IMR-90 (cell line): ENCODE results near the gene CCDC134. TPM values are rescaled to one million over a fixed set of nuclear protein-coding genes. Genes with fewer than 3 reads are reported as not detected.

Experiments used
- ATAC-seq: fragments of 200-7000 bp; cut with Tn5 transposase; 2 replicates; pipeline ENCODE4 v1.9.1; 2020; ENCODE audit warnings: low read depth, mild to moderate bottlenecking, moderate library complexity
- BruUV-seq: library from RNA; stranded (reverse); fragments of 400-500 nt; replicated peaks from 2 replicates; lab custom pipeline; 2021; lab: Mats Ljungman, UMichigan
- CTCF ChIA-PET: fragments of 300-600 bp; formaldehyde crosslinking; extraction: SDS; loops from one replicate; lab custom pipeline; 2021; ENCODE audit warnings: antibody characterized with exemption; lab: Yijun Ruan, JAX
- POLR2A ChIA-PET: fragments of 300-600 bp; sonication (Branson Sonifier 250); formaldehyde crosslinking; loops from one replicate; lab custom pipeline; 2022; ENCODE audit warnings: antibody characterized with exemption; ENCODE audit not compliant: unreplicated experiment; lab: Charles Lee
- DNase-seq: peaks from one replicate; pipeline ENCODE4 v3.0.0; 2013
- H2AFZ ChIP-seq: replicated peaks from 2 replicates; pipeline ENCODE3; 2013; ENCODE audit warnings: low read length, mild to moderate bottlenecking; ENCODE audit not compliant: poor library complexity
- H2AK5ac ChIP-seq: 2 replicates; pipeline ENCODE4 v1.6.1; 2013; ENCODE audit warnings: low read depth, low read length, inconsistent platforms
- H2AK9ac ChIP-seq: replicated peaks from 2 replicates; pipeline ENCODE3; 2013; ENCODE audit warnings: mild to moderate bottlenecking, low read depth, low read length, moderate library complexity; ENCODE audit not compliant: poor library complexity
- H2BK120ac ChIP-seq: 2 replicates; pipeline ENCODE4 v1.6.1; 2013; ENCODE audit warnings: low read depth, low read length, inconsistent platforms
- H2BK15ac ChIP-seq: 3 replicates; pipeline ENCODE4 v1.6.1; 2013; ENCODE audit warnings: low read depth, low read length, inconsistent platforms
- H2BK20ac ChIP-seq: 2 replicates; pipeline ENCODE4 v1.6.1; 2013; ENCODE audit warnings: low read depth, mild to moderate bottlenecking, inconsistent platforms, low read length, moderate library complexity
- H2BK5ac ChIP-seq: 2 replicates; pipeline ENCODE4 v1.6.1; 2013; ENCODE audit warnings: mild to moderate bottlenecking, low read depth, low read length, inconsistent platforms; ENCODE audit not compliant: poor library complexity, severe bottlenecking
- H3K14ac ChIP-seq: replicated peaks from 2 replicates; pipeline ENCODE4 v1.6.1; 2013; ENCODE audit warnings: low read depth, low read length, inconsistent platforms
- H3K18ac ChIP-seq: 2 replicates; pipeline ENCODE4 v1.6.1; 2013; ENCODE audit warnings: low read depth, low read length, control low read depth
- H3K23ac ChIP-seq: 2 replicates; pipeline ENCODE4 v1.6.1; 2013; ENCODE audit warnings: low read depth, low read length, inconsistent platforms
- H3K27ac ChIP-seq: 2 replicates; pipeline ENCODE4 v1.5.1; 2013; ENCODE audit warnings: mild to moderate bottlenecking, control low read depth, low read length; ENCODE audit not compliant: insufficient read depth
- H3K27me3 ChIP-seq: 2 replicates; pipeline ENCODE4 v1.6.1; 2013; ENCODE audit warnings: low read length; ENCODE audit not compliant: control insufficient read depth, insufficient read depth
- H3K36me3 ChIP-seq: 2 replicates; pipeline ENCODE4 v1.6.1; 2013; ENCODE audit warnings: low read length, mixed read lengths; ENCODE audit not compliant: control insufficient read depth, insufficient read depth
- H3K4ac ChIP-seq: 2 replicates; pipeline ENCODE4 v1.6.1; 2013; ENCODE audit warnings: low read depth, low read length, inconsistent platforms
- H3K4me1 ChIP-seq: 2 replicates; pipeline ENCODE4 v1.6.1; 2013; ENCODE audit warnings: low read length, mixed read lengths; ENCODE audit not compliant: control insufficient read depth, insufficient read depth
- H3K4me2 ChIP-seq: 2 replicates; pipeline ENCODE4 v1.6.1; 2013; ENCODE audit warnings: low read depth, mild to moderate bottlenecking, control low read depth, low read length, moderate library complexity
- H3K4me3 ChIP-seq: 2 replicates; pipeline ENCODE4 v1.5.1; 2013; ENCODE audit warnings: low read depth, mild to moderate bottlenecking, control low read depth, low read length, moderate library complexity; ENCODE audit not compliant: insufficient read depth
- H3K56ac ChIP-seq: 2 replicates; pipeline ENCODE4 v1.6.1; 2013; ENCODE audit warnings: low read length, inconsistent platforms; ENCODE audit not compliant: insufficient read depth; ENCODE audit errors: extremely low read depth
- H3K79me1 ChIP-seq, 2 experiments: 2 replicates each; pipeline ENCODE4 v1.6.1; 2013; ENCODE audit warnings: low read length in 2 of 2, inconsistent platforms in 1 of 2, low read depth in 1 of 2
- H3K9ac ChIP-seq: 2 replicates; pipeline ENCODE4 v1.6.1; 2013; ENCODE audit warnings: low read depth, low read length, control low read depth
- H3K9me1 ChIP-seq: 2 replicates; pipeline ENCODE4 v1.6.1; 2013; ENCODE audit warnings: low read length, inconsistent platforms; ENCODE audit not compliant: insufficient read depth
- H3K9me3 ChIP-seq: 2 replicates; pipeline ENCODE4 v1.6.1; 2013; ENCODE audit warnings: low read length; ENCODE audit not compliant: control insufficient read depth, insufficient read depth
- H4K20me1 ChIP-seq: 2 replicates; pipeline ENCODE4 v1.6.1; 2013; ENCODE audit warnings: low read length, inconsistent platforms; ENCODE audit not compliant: insufficient read depth
- H4K5ac ChIP-seq: 2 replicates; pipeline ENCODE4 v1.6.1; 2013; ENCODE audit warnings: mild to moderate bottlenecking, low read depth, low read length, control low read depth
- H4K8ac ChIP-seq, 2 experiments: 2 replicates each; pipeline ENCODE4 v1.6.1; 2013; ENCODE audit warnings: low read depth in 2 of 2, low read length in 2 of 2, control low read depth in 1 of 2, inconsistent platforms in 1 of 2
- H4K91ac ChIP-seq: 2 replicates; pipeline ENCODE4 v1.6.1; 2013; ENCODE audit warnings: low read depth, low read length, inconsistent platforms; ENCODE audit not compliant: insufficient read depth
- BHLHE40 ChIP-seq: fragments of 150-350 bp; IDR thresholded peaks from 2 replicates; pipeline ENCODE4 v1.6.1; 2016; ENCODE audit warnings: mild to moderate bottlenecking, low read depth, low read length
- CHD1 ChIP-seq: IDR thresholded peaks from 2 replicates; pipeline ENCODE4 v1.6.1; 2012; ENCODE audit warnings: low read depth, low read length, improper control_type of control experiment
- CTCF ChIP-seq: conservative IDR thresholded peaks from 2 replicates; pipeline ENCODE4 v1.5.1; 2012; ENCODE audit warnings: mild to moderate bottlenecking, low read depth, low read length, improper control_type of control experiment
- MAZ ChIP-seq: IDR thresholded peaks from 2 replicates; pipeline ENCODE4 v1.6.1; 2012; ENCODE audit warnings: low read depth, mild to moderate bottlenecking, low read length, improper control_type of control experiment, moderate library complexity, borderline replicate concordance
- MXI1 ChIP-seq: IDR thresholded peaks from 2 replicates; pipeline ENCODE4 v1.6.1; 2012; ENCODE audit warnings: low read depth, mild to moderate bottlenecking, low read length, moderate library complexity, borderline replicate concordance
- NFE2L2 ChIP-seq: fragments of 150-350 bp; IDR thresholded peaks from 2 replicates; pipeline ENCODE4 v1.6.1; 2016; ENCODE audit warnings: low read depth, mild to moderate bottlenecking, low read length
- POLR2A ChIP-seq: IDR thresholded peaks from 2 replicates; pipeline ENCODE4 v1.6.1; 2012; ENCODE audit warnings: mild to moderate bottlenecking, low read depth, low read length
- RCOR1 ChIP-seq: IDR thresholded peaks from 2 replicates; pipeline ENCODE4 v1.6.1; 2012; ENCODE audit warnings: mild to moderate bottlenecking, low read length, improper control_type of control experiment; ENCODE audit not compliant: insufficient replicate concordance
- RFX5 ChIP-seq: IDR thresholded peaks from 2 replicates; pipeline ENCODE4 v1.8.0; 2012; ENCODE audit warnings: low read depth, mild to moderate bottlenecking, low read length, moderate library complexity
- SMC3 ChIP-seq: fragments of 150-350 bp; IDR thresholded peaks from 2 replicates; pipeline ENCODE4 v1.6.1; 2016; ENCODE audit warnings: low read depth, mild to moderate bottlenecking, antibody characterized with exemption, low read length, moderate library complexity
- WGBS, 2 experiments: methylation state at CpG; one replicate each; pipeline versions ENCODE4 v1.1.5 to v1.1.7; 2013; ENCODE audit warnings: missing lambda C conversion rate in 2 of 2; ENCODE audit not compliant: insufficient read length in 1 of 2; ENCODE audit errors: extremely low coverage in 2 of 2; 5-methylcytosine and 5-hydroxymethylcytosine counted together
- dilution Hi-C: fragments of 300-500 bp; cut with HindIII; formaldehyde crosslinking; loops from one replicate; pipeline ENCODE4 v1.14.3; 2018; ENCODE audit warnings: low sequenced_read_pairs; ENCODE audit not compliant: unreplicated experiment
- in situ Hi-C: fragments of 300-500 bp; cut with MboI; formaldehyde crosslinking; loops from 3 replicates; pipeline ENCODE4 v1.14.3; 2019; ENCODE audit warnings: low sequenced_read_pairs, inconsistent platforms, mixed read lengths
- intact Hi-C: fragments of 100-400 bp; cut with micrococcal nuclease; formaldehyde crosslinking; loops from 2 replicates; pipeline ENCODE4 v1.10.0; 2022
- polyA plus RNA-seq, 3 experiments: library from polyadenylated mRNA; depleted of rRNA; stranded (reverse); fragments of >200 nt; gene quantifications; 2 replicates each; pipeline ENCODE4 v1.2.3, GENCODE V29; 2012; ENCODE audit warnings: low replicate concordance in 1 of 3
- total RNA-seq: library from RNA; depleted of rRNA; stranded (reverse); fragments of >200 nt; gene quantifications from 2 replicates; pipeline ENCODE4 v1.2.3, GENCODE V29; 2012

The CCDC134 gene
- total and polyA plus RNA-seq, 2 of the 4 experiments (the other 2 are of a cell fraction) = 5.1 to 7.0 TPM

GRCh38 chr22:41831828-41832552, 31.5 kb downstream of the CCDC134 start (continued):
- TF ChIP-seq NFE2L2 = no peak
- TF ChIP-seq MAZ = no peak

DNA sequence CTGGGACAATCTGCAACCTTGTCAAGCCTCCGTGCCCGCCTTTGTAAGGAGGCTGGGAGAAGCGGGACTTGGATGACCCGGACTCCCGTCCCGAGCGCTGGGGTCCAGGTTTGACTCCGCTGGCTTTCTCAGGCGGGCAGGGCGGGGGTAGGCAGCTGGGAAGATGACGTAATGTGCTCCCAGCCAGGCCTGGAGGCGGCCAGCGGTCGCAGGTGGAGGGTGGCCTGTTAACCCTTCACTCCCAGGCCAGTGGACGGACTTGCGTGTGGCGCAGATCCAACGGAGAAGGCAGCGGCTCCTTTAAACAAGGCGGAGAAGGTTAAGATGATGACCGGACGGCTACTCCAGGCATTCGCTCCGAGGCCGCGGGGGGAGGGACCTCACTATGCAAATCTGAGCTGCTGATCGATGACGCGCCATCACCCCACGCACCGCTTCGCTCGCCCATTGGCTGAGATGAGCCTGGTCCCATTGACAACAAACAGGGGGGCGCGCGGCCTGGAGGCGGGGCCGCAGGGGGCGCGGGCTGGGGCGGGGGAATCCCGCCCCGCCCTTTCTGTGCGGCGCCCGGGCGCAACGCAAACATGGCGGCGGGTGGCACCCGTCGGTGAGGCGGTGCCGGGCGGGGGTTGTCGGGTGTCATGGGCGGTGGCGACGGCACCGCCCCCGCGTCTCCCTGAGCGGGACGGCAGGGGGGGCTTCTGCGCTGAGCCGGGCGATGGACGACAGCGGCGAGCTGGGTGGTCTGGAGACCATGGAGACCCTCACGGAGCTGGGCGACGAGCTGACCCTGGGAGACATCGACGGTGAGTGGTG, 32.3 kb downstream of the CCDC134 start, which contains the start of gene SREBF2:
Gene SREBF2, plus strand, starts transcription at position 553 of the 816 bp plus-strand sequence. Its CDS starts 166 bp downstream, at position 719.
- Histone ChIP-seq H2AK5ac (peak within 1 kb of the TSS; percentile 72; the same call in 1 of the 2 replicates), H2BK5ac (peak within 1 kb of the TSS; percentile 84), H2BK120ac (peak within 1 kb of the TSS; percentile 82), H3K56ac (peak within 1 kb of the TSS; percentile 70; the same call in 1 of the 2 replicates), H3K4me2 (peak within 1 kb of the TSS; percentile 84), H3K4me1 (no peaks in the 10 kb centered on the region), H4K5ac (peak within 1 kb of the TSS; percentile 21), H2BK20ac (peak within 1 kb of the TSS; percentile 36; the same call in 1 of the 2 replicates), H3K9me3 (no peaks in the 10 kb centered on the region), H2AFZ (peak within 1 kb of the TSS; percentile 97), H3K23ac (peak within 1 kb of the TSS; percentile 77; the same call in 1 of the 2 replicates), H3K4ac (peak within 1 kb of the TSS; percentile 87), H3K79me1 (peaks cover 10 to 39% of the 10 kb centered on the region in 2 experiments; a peak in 3 of 4 replicates), H4K8ac (peak within 1 kb of the TSS in 1 of 2 experiments; percentile 89; a peak in 2 of 4 replicates), H3K36me3 (peaks cover 3% of the 10 kb centered on the region; the same call in 1 of the 2 replicates), H2AK9ac (peak within 1 kb of the TSS; percentile 98), H3K4me3 (peak within 1 kb of the TSS; percentile 83), H3K14ac (peak within 1 kb of the TSS; percentile 77), H4K91ac (peak within 1 kb of the TSS; percentile 75), H3K9me1 (no peaks in the 10 kb centered on the region), H4K20me1 (peaks cover 13% of the 10 kb centered on the region; the same call in 1 of the 2 replicates), H3K27ac (peak within 1 kb of the TSS; percentile 72), H3K9ac (peak within 1 kb of the TSS; percentile 71), H2BK15ac (peak within 1 kb of the TSS; percentile 22; the same call in 1 of the 3 replicates), H3K27me3 (no peaks in the 10 kb centered on the region), H3K18ac (peak within 1 kb of the TSS; percentile 49)
- no TSS peak for BruUV-seq
- DNase-seq = peak; percentile 99
- ChIA-PET POLR2A (interaction anchor here (0.6 kb wide), 2 partner anchors 19 to 146 kb away, joined by 5 to 6 read pairs; no protein-coding TSS in a partner anchor), CTCF (interaction anchor here (0.8 kb wide), 1 partner anchor 24 kb away, joined by 3 read pairs; no protein-coding TSS in a partner anchor)
- 0% methylated on average over 46 of the region's 75 CpGs; no CpG with 5 or more reads in 1 of the 2 experiments for WGBS, 2 experiments
- dilution Hi-C loops (no loop called here), intact Hi-C loops (no loop called here), in situ Hi-C loops (no loop called here)
- ATAC-seq = peak; percentile 98
- TF ChIP-seq NFE2L2 (no peak), SMC3 (no peak), RFX5 (peak; percentile 30; the same call in 1 of the 2 replicates), CTCF (no peak), RCOR1 (no peak), POLR2A (peak; percentile 72; the same call in 1 of the 2 replicates), MXI1 (no peak), CHD1 (no peak), BHLHE40 (peak; percentile 5; the same call in 1 of the 2 replicates)
